Activated CD8-positive, alpha-beta memory T cell treated with anti-CD3 and anti-CD28 coated beads for 4 hours (primary cell): ENCODE measurements around the gene DEGS1.
"Not testable (repeated sequence)": the region's sequence is repeated elsewhere in the genome, so short reads cannot be mapped to it uniquely, and the experiment has no call there.

Source experiments
- DNase-seq, 2 donors: peaks; one replicate each; pipeline ENCODE4 v3.0.0-alpha.2; 2020; ENCODE audit warnings: low read depth in 2 of 2

Gene DEGS1

GRCh38 chr1:224180783-224181452 lies 2.1 kb upstream of the DEGS1 start:
- no peak for DNase-seq

GRCh38 chr1:224181453-224181810 lies 1.6 kb upstream of the DEGS1 start:
- no peak for DNase-seq

GRCh38 chr1:224182057-224182865 lies 779 bp upstream of the DEGS1 start:
- no peak for DNase-seq

- DNase-seq: peak in 1 of 2 donors; percentile 19
Observed at GRCh38 chr1:224183591-224184312, 712 bp downstream of the DEGS1 start.

GRCh38 chr1:224185208-224185607 lies 2.2 kb downstream of the DEGS1 start:
- no peak for DNase-seq

GRCh38 chr1:224188286-224188685 lies 5.2 kb downstream of the DEGS1 start:
- no peak for DNase-seq

- DNase-seq: no peak
Observed at GRCh38 chr1:224189561-224189960, 6.5 kb downstream of the DEGS1 start.

- no peak for DNase-seq
Observed at GRCh38 chr1:224192082-224192788, 9.2 kb downstream of the DEGS1 start.

GRCh38 chr1:224193319-224193966 lies 10.4 kb downstream of the DEGS1 start:
- DNase-seq: no peak

GRCh38 chr1:224196813-224197600 lies 14.0 kb downstream of the DEGS1 start:
- DNase-seq: no peak

GRCh38 chr1:224198572-224198971 lies 15.5 kb downstream of the DEGS1 start:
- no peak for DNase-seq

- no peak for DNase-seq
Observed at GRCh38 chr1:224199679-224200078, 16.6 kb downstream of the DEGS1 start.

GRCh38 chr1:224201383-224201782 lies 18.3 kb downstream of the DEGS1 start:
- no peak for DNase-seq

- no peak for DNase-seq
Observed at GRCh38 chr1:224201853-224202252, 18.8 kb downstream of the DEGS1 start.

- DNase-seq: no peak
Observed at GRCh38 chr1:224203243-224204016, 20.4 kb downstream of the DEGS1 start.

GRCh38 chr1:224205438-224205840 lies 22.4 kb downstream of the DEGS1 start:
- peak in 1 of 2 donors; percentile 22 for DNase-seq

GRCh38 chr1:224205931-224206538 lies 23.0 kb downstream of the DEGS1 start:
- not testable (repeated sequence) for DNase-seq

- DNase-seq: no peak
Observed at GRCh38 chr1:224211206-224211962, 28.3 kb downstream of the DEGS1 start.

GRCh38 chr1:224212618-224213061 lies 29.6 kb downstream of the DEGS1 start:
- DNase-seq: no peak
